NT2/D1 (cell line): ENCODE measurements around the gene ARHGEF19.

Source experiments
- DNase-seq: peaks from one replicate; pipeline ENCODE4 v3.0.0-alpha.2; 2011; ENCODE audit warnings: low read depth, low spot score
- H3K27me3 ChIP-seq: 2 replicates; pipeline ENCODE4 v1.6.0; 2011; ENCODE audit warnings: mild to moderate bottlenecking; ENCODE audit not compliant: insufficient read length, insufficient read depth
- H3K36me3 ChIP-seq: 2 replicates; pipeline ENCODE4 v1.6.1; 2011; ENCODE audit warnings: mild to moderate bottlenecking, low read length, mixed read lengths; ENCODE audit not compliant: insufficient read depth, insufficient read length
- H3K4me1 ChIP-seq: 2 replicates; pipeline ENCODE4 v1.5.1; 2011; ENCODE audit not compliant: insufficient read depth, insufficient read length
- H3K4me3 ChIP-seq: 2 replicates; pipeline ENCODE4 v1.5.1; 2011; ENCODE audit warnings: low read depth; ENCODE audit not compliant: insufficient read length
- H3K9ac ChIP-seq: 2 replicates; pipeline ENCODE4 v1.6.0; 2011; ENCODE audit warnings: low read depth; ENCODE audit not compliant: insufficient read length
- H3K9me3 ChIP-seq: 2 replicates; pipeline ENCODE4 v1.5.1; 2011; ENCODE audit warnings: mild to moderate bottlenecking, low read length; ENCODE audit not compliant: insufficient read depth
- SUZ12 ChIP-seq: IDR thresholded peaks from 2 replicates; pipeline ENCODE4 v1.6.1; 2011; ENCODE audit not compliant: insufficient read length, insufficient read depth; ENCODE audit errors: extremely low read depth
- YY1 ChIP-seq: IDR thresholded peaks from 2 replicates; pipeline ENCODE4 v1.6.1; 2011; ENCODE audit not compliant: insufficient read length, insufficient read depth
- ZNF274 ChIP-seq: IDR thresholded peaks from 2 replicates; pipeline ENCODE4 v1.6.1; 2011; ENCODE audit warnings: mild to moderate bottlenecking, low read depth, low read length

Gene ARHGEF19

DNA sequence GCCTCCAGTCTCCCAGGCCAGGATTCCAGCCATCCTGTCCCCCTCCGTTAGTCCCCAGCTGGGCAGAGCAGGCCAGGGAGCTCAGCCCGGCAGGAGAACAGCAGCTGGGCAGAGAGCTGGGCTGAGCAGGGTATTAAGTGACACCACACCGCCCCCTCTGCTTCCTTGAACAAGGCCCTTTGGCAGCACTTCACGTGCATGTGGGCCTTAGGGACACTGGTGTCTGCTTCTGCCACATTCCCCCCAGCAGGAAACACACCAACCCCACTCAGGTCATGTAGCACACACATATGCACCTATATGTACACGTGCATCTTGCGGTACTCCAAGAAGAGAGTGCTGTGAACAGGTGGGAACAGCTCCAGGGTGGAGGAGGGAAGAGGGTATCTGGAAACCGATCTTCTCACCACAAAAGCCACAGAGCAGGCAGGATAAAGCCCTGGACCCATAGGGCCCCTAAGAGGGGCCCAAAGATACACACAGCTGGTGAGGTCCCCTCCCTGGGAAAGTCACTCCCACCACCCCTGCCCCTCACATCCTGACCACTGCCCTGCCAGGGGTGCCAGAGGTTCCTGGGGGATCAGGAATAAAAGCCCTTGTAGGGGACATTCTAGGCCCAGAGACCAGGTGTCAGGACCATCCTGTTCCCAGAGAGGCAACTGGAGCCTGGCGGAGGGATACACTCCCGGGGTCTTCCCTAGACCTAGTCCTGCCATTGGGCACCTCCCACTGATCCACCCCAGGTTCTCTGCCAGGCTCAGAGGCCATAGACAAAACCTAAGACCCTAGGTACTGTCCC, 61.1 kb downstream of the ARHGEF19 start:
- no peak for TF ChIP-seq YY1
- no peak for TF ChIP-seq ZNF274
- TF ChIP-seq SUZ12, result no peak
- H3K9ac ChIP-seq, result peak overlapping the region; percentile 52
- peaks cover 3% of the 10 kb centered on the region for H3K27me3 ChIP-seq
- no peak overlapping the region for H3K4me3 ChIP-seq
- no peaks in the 10 kb centered on the region for H3K9me3 ChIP-seq
- peaks cover 28% of the 10 kb centered on the region for H3K4me1 ChIP-seq
- no peak for DNase-seq
- peaks cover 77% of the 10 kb centered on the region for H3K36me3 ChIP-seq

DNA sequence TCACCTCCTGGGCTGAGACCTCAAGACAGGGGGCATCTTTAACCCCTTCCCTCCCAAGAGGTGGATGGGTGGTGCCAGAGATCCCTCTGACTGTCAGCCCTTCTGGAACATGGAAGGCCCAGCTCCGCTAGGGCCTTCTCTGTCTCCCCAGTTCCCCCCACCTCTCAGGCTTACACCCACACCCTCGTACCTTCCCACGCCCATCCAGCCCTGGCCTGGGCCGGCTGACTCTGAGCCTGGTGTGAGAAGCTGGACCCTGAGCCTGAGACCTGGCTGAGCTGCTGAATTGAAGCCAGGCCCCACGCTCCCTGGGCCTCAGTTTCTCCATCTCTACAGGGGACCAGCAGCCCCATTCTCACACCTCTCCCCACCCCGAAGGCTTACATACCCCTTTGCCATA, 61.9 kb downstream of the ARHGEF19 start:
- Histone ChIP-seq H3K9me3 (no peaks in the 10 kb centered on the region), H3K27me3 (no peaks in the 10 kb centered on the region), H3K36me3 (peaks cover 80% of the 10 kb centered on the region), H3K9ac (peak overlapping the region; percentile 52), H3K4me3 (no peak overlapping the region), H3K4me1 (peaks cover 32% of the 10 kb centered on the region)
- DNase-seq, result no peak
- TF ChIP-seq YY1, result no peak
- TF ChIP-seq ZNF274, result no peak
- no peak for TF ChIP-seq SUZ12

DNA sequence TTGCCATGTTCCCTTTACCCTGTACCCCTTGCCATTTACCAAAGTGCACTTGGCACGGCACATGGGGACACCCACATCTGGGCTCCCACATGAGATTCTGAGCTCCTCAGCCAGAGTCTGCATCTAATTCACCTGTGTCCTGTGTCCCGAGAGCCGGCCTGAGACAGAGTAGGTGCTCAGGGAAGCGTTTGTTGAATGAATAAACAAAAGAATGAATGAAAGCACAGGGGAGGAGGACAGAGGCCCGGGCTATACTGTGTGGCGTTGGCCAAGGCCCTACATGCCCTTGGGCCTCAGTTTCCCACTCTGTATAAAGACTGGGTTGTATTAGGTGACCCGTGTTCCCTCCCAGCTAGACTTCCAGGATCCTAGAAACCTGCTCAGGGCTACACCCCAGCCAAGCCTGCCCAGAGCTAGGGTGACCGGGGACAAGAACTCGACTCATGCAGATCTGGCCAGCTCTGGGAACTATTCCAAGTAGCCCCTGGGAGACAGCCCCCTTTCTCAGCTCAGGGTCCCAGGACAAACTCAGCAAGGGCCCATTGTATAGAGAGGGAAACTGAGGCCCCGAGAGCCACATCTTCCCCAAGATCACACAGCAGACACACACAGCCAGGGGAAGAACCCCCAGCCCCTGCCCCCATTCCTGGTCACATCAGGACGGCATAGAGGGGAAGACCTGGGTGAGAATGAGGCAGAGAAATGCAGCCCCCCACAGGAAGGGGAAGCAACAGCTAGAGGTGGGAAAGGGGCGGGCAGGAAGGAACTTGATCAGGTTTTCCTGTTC, 62.6 kb downstream of the ARHGEF19 start:
- no peak for TF ChIP-seq YY1
- no peak for TF ChIP-seq SUZ12
- TF ChIP-seq ZNF274, result no peak
- Histone ChIP-seq H3K27me3 (no peaks in the 10 kb centered on the region), H3K36me3 (peaks cover 84% of the 10 kb centered on the region), H3K4me3 (no peak overlapping the region), H3K4me1 (peaks cover 37% of the 10 kb centered on the region), H3K9me3 (no peaks in the 10 kb centered on the region), H3K9ac (peak overlapping the region; percentile 5)
- DNase-seq, result no peak

DNA sequence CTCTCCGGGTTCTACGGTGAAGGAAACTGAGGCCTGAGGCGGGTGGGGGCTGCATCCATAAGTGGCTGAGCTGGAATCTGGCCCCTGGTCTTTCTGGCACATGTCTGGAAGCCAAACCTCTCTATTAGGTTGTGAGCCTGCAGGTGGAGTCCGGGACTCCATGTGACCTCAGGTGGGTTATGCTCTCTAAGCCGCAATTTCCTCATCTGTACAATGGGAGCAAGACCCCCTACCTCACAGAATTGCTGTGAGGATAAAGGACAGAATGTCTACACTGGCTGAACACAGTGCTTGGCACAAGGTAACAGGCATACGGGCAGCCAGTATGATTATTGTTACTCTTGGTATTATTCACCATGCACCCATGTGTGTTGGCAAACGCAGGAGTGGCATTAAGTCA, 63.3 kb downstream of the ARHGEF19 start:
- H3K4me1 ChIP-seq, result peaks cover 42% of the 10 kb centered on the region
- H3K9ac ChIP-seq, result no peak overlapping the region
- TF ChIP-seq SUZ12 (no peak), YY1 (no peak), ZNF274 (no peak)
- DNase-seq, result no peak
- H3K4me3 ChIP-seq, result no peak overlapping the region
- H3K9me3 ChIP-seq, result no peaks in the 10 kb centered on the region
- H3K36me3 ChIP-seq, result peaks cover 87% of the 10 kb centered on the region
- no peaks in the 10 kb centered on the region for H3K27me3 ChIP-seq

DNA sequence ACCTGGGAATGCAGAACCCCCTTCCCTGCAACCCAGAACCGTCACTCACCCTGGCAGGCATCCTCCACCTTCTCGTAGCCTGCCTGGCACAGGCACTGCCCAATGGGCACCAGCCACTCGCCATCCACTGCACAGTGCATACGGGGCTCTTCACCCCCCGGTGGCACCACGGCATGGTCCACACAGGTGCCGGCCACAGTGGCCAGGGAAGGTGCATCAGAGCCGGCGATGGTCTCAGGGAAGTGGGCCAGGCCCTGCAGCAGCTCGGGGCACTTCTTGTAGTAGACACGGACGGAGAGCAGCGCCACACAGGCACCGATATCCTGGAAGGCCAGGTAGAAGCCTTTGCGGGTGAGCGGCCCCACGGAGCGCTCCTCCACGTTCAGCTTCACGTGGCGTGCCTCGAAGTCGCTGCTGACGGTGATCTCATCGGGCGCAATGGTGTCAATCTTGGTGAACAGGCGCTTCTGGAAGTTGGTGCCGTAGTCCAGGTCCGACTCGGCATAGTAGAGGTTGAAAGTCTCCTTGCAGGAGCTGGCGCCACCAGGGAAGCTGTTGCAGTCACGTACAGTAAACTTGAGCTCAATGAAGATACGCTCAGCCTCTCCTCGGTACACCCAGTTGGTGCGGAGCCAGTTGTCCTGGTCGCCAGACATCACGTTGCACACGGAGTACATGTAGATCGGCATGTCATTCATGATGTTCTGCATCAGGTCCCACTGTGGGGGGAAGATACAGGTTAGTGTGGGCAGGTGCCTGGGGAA, 63.9 kb downstream of the ARHGEF19 start:
- H3K36me3 ChIP-seq, result peaks cover 87% of the 10 kb centered on the region
- no peaks in the 10 kb centered on the region for H3K27me3 ChIP-seq
- H3K9me3 ChIP-seq, result no peaks in the 10 kb centered on the region
- H3K9ac ChIP-seq, result peak overlapping the region; percentile 32
- H3K4me3 ChIP-seq, result no peak overlapping the region
- no peak for DNase-seq
- H3K4me1 ChIP-seq, result peaks cover 44% of the 10 kb centered on the region
- TF ChIP-seq SUZ12 (no peak), YY1 (no peak), ZNF274 (no peak)
